Measurements from ENCODE around the gene AAK1. TPM values are rescaled to one million over a fixed set of nuclear protein-coding genes. Genes with fewer than 3 reads are reported as not detected.
A peak's percentile ranks its signal among the peaks of the same experiment; 100 is the strongest.

Gene AAK1
- total RNA-seq (2021) (40.1 and 40.5 TPM in 2 replicates), Bru-seq, nascent RNA (percentile 75 among the genes with signal in this experiment), BruChase-seq, experiment 1, labeled RNA remaining after a 2-hour chase (percentile 70 among the genes with signal in this experiment), BruChase-seq, experiment 2, labeled RNA remaining after a 6-hour chase (percentile 73 among the genes with signal in this experiment)
- long read RNA-seq, transcript AAK1-208 (2 exons, 453 nt): major isoform, 6 of 13 reads
- long read RNA-seq, partial matches to known transcripts: 2 of 13 reads
- long read RNA-seq, other reads (novel, unspliced or antisense): 5 of 13 reads

GRCh38 chr2:69643602-69644505, at the start of gene AAK1:
AAK1 (minus strand) TSS chr2:69643739; CDS start chr2:69643040, 699 bp downstream.
- DNase-seq (ENCODE audit: low spot score): peak; percentile 94
- Histone ChIP-seq H3K9me3 (ENCODE audit: low read depth, low read length, poor library complexity, severe bottlenecking) (no peaks in the 10 kb centered on the region), H3K4me3 (ENCODE audit: low read depth, low read length, poor library complexity, severe bottlenecking) (peak within 1 kb of the TSS; percentile 95), H3K4me1 (ENCODE audit: insufficient read depth, low read length, poor library complexity, severe bottlenecking) (peaks cover 31% of the 10 kb centered on the region), H3K36me3 (ENCODE audit: insufficient read depth, low read length, poor library complexity, severe bottlenecking) (no peaks in the 10 kb centered on the region), H3K27ac (ENCODE audit: low read depth, low read length, poor library complexity, severe bottlenecking) (peak within 1 kb of the TSS; percentile 96), H3K27me3 (replicated peaks; ENCODE audit: insufficient read depth, low read depth, low read length, poor library complexity) (no peaks in the 10 kb centered on the region)
- intact Hi-C loops (cut with micrococcal nuclease; ENCODE audit: unreplicated experiment): no loop called here
- POLR2A ChIA-PET (ENCODE audit: low non-redundant PET): no interaction called here
- TF ChIP-seq, protein P1, sequence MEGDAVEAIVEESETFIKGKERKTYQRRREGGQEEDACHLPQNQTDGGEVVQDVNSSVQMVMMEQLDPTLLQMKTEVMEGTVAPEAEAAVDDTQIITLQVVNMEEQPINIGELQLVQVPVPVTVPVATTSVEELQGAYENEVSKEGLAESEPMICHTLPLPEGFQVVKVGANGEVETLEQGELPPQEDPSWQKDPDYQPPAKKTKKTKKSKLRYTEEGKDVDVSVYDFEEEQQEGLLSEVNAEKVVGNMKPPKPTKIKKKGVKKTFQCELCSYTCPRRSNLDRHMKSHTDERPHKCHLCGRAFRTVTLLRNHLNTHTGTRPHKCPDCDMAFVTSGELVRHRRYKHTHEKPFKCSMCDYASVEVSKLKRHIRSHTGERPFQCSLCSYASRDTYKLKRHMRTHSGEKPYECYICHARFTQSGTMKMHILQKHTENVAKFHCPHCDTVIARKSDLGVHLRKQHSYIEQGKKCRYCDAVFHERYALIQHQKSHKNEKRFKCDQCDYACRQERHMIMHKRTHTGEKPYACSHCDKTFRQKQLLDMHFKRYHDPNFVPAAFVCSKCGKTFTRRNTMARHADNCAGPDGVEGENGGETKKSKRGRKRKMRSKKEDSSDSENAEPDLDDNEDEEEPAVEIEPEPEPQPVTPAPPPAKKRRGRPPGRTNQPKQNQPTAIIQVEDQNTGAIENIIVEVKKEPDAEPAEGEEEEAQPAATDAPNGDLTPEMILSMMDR (conservative IDR thresholded peaks at IDR 0.05; ENCODE audit: low read depth, low read length): no peak
- TF ChIP-seq EZH2 (IDR thresholded peaks at IDR 0.05; ENCODE audit: borderline replicate concordance, low read depth, low read length, poor library complexity, severe bottlenecking): no peak
- no TSS peak for BruUV-seq (replicated peaks)
- CTCF ChIA-PET: no interaction called here

DNA sequence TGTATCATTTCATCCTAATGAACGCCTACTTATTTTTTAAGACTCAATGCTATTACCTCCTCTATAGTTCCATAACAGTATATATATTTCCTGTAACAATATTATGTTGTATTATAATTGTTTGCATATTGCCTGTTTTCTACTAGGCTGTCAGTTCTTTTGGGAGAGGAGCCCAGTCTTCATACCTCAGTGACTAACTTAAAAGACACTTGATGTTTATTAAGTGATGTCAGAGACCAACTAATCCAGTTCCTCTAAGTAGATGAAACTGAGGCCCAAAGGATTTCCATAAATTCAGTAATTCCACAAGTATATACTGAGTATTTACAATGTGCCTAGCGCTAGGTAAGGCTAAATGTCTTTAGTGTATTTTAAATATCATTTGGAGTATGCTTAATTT, 48.9 kb upstream of the AAK1 start:
- no peak for DNase-seq (ENCODE audit: low spot score)
- no peak overlapping the region for H3K27ac ChIP-seq (ENCODE audit: low read depth, low read length, poor library complexity, severe bottlenecking)
- H3K36me3 ChIP-seq (ENCODE audit: insufficient read depth, low read length, poor library complexity, severe bottlenecking): no peaks in the 10 kb centered on the region
- BruUV-seq (replicated peaks): no TSS peak
- H3K4me3 ChIP-seq (ENCODE audit: low read depth, low read length, poor library complexity, severe bottlenecking): no peak overlapping the region
- ChIA-PET CTCF (no interaction called here), POLR2A (ENCODE audit: low non-redundant PET) (no interaction called here)
- no peak for TF ChIP-seq EZH2 (IDR thresholded peaks at IDR 0.05; ENCODE audit: borderline replicate concordance, low read depth, low read length, poor library complexity, severe bottlenecking)
- TF ChIP-seq, protein P1 (conservative IDR thresholded peaks at IDR 0.05; ENCODE audit: low read depth, low read length): no peak
- no peaks in the 10 kb centered on the region for H3K4me1 ChIP-seq (ENCODE audit: insufficient read depth, low read length, poor library complexity, severe bottlenecking)
- H3K27me3 ChIP-seq (replicated peaks; ENCODE audit: insufficient read depth, low read depth, low read length, poor library complexity): no peaks in the 10 kb centered on the region
- no peaks in the 10 kb centered on the region for H3K9me3 ChIP-seq (ENCODE audit: low read depth, low read length, poor library complexity, severe bottlenecking)
- intact Hi-C loops (cut with micrococcal nuclease; ENCODE audit: unreplicated experiment): no loop called here

DNA sequence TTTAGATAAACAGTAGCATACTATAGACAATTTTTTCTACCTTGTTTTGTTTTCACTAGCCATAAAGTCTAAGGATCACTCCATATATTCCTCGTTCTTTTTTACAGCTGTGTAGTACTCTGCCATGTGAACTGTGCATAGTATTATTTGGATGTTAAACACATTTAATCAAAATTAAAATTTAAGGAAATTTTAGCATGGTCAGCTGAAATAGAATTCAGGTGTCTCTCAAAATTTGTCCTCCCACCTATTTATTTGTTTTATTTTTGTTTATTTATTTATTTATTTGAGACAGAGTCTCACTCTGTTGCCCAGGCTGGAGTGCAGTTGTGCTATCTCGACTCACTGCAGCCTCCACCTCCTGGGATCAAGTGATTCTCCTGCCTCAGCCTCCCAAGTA, 46.4 kb upstream of the AAK1 start:
- intact Hi-C loops (cut with micrococcal nuclease; ENCODE audit: unreplicated experiment): no loop called here
- ChIA-PET CTCF (no interaction called here), POLR2A (ENCODE audit: low non-redundant PET) (no interaction called here)
- no peak for DNase-seq (ENCODE audit: low spot score)
- no peaks in the 10 kb centered on the region for H3K36me3 ChIP-seq (ENCODE audit: insufficient read depth, low read length, poor library complexity, severe bottlenecking)
- no peaks in the 10 kb centered on the region for H3K4me1 ChIP-seq (ENCODE audit: insufficient read depth, low read length, poor library complexity, severe bottlenecking)
- H3K4me3 ChIP-seq (ENCODE audit: low read depth, low read length, poor library complexity, severe bottlenecking): no peak overlapping the region
- no peak overlapping the region for H3K27ac ChIP-seq (ENCODE audit: low read depth, low read length, poor library complexity, severe bottlenecking)
- no peak for TF ChIP-seq EZH2 (IDR thresholded peaks at IDR 0.05; ENCODE audit: borderline replicate concordance, low read depth, low read length, poor library complexity, severe bottlenecking)
- TF ChIP-seq, protein P1 (conservative IDR thresholded peaks at IDR 0.05; ENCODE audit: low read depth, low read length): no peak
- no TSS peak for BruUV-seq (replicated peaks)
- no peaks in the 10 kb centered on the region for H3K27me3 ChIP-seq (replicated peaks; ENCODE audit: insufficient read depth, low read depth, low read length, poor library complexity)
- no peaks in the 10 kb centered on the region for H3K9me3 ChIP-seq (ENCODE audit: low read depth, low read length, poor library complexity, severe bottlenecking)

All from A673 (cell line).